Activated T-cell treated with anti-CD3 and anti-CD28 coated beads for 1 hour (primary cell): ENCODE results near the gene P3H2.

Source experiments
- DNase-seq: peaks from one replicate; pipeline ENCODE4 v3.0.0-alpha.2; 2020; ENCODE audit warnings: low read depth

Gene P3H2

GRCh38 chr3:190016966-190017365 is 103.7 kb downstream of the P3H2 start:
- DNase-seq = no peak

DNA sequence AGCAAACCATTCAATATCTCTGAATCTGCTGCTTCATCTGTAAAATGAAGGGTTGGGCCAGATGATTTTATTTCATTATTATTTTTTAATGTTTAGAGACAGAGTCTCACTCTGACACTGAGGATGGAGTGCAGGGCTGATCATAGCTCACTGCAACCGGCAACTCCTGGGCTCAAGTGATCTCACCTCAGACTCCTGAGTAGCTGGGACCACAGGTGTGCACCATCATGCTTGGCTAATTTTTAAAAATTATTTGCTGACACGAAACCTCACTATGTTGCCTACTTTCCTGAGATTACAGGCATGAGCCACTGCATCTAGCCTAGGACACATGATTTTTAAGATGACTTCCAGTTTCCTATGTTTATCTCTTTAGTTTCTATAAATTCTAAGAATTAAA is 105.8 kb downstream of the P3H2 start:
- DNase-seq = no peak

GRCh38 chr3:190013943-190014924 is 106.5 kb downstream of the P3H2 start:
- DNase-seq = no peak

DNA sequence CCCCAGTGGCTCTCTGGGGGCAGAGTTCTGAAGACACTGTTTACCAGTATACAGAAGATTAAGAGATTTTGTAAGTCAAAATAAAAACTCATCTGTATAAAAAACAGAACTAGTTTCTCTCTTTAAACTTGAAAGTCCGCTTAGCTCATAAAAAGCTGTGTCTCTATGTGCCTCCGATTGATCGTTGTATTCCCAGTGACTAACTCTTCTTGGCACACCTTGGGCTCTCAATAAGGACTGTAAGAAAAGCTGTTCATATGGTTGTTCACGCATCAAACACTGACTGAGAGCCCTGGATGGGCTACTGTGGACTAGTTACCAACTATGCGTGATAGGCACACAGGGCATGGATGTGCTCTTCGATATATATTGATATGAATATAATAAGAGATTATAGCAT is 107.9 kb downstream of the P3H2 start:
- no peak for DNase-seq

GRCh38 chr3:190012314-190012782 is 108.3 kb downstream of the P3H2 start:
- DNase-seq = no peak

DNA sequence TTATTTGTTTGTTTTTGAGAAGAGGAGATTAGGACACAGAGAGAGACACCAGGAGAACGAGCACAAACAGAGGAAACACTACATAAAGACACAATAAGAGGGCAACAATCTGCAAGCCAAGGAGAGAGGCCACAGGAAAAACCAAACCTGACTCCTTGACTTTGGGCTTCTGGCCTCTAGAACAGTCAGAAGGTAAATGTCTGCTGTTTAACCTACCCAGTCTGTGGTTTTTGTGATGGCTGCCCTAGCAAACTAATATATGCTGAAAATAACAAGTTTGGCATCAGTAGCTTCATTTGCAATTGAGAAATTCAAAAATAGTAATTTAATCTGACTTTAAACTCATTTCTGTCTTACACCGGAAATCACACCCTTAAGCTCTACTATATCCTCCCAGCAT is 110.2 kb downstream of the P3H2 start:
- DNase-seq = no peak

DNA sequence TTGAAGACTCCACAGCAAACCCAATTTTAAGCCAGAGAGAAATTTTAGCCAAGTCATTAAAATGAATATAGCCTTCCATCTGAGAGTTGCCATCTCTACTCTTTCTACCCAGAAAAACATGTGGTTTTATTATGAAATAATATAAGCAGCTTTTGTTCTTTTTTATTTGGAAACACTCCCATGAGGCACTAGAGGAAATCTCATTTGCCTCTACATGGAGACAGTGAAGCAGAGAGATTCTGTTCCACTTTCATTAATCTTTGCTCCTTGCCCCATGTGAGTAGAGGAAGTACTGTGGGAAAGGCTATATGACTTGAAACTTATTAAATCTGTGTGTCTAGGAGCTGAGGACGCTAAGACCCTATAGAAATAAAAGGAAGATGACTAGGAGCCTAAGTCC is 111.1 kb downstream of the P3H2 start:
- DNase-seq = no peak

DNA sequence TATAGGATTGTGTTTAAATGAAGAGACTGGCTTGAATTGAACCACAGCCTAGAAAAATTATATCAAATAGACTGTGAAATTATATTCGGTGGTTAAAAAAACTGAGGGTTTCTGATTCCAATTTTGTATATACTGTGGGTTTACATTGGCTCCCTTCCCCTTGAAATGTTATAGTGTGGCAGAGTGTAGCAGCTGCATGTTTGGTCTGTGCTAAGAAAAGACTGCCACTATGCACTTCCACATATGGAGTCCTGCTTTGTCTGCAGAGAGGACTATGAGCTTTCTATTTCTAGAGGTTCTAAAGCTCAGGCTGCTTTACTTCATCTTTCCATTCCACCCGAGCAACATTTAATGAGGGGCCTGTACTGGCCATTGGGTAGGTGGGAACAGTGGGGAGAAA is 112.3 kb downstream of the P3H2 start:
- DNase-seq = no peak

DNA sequence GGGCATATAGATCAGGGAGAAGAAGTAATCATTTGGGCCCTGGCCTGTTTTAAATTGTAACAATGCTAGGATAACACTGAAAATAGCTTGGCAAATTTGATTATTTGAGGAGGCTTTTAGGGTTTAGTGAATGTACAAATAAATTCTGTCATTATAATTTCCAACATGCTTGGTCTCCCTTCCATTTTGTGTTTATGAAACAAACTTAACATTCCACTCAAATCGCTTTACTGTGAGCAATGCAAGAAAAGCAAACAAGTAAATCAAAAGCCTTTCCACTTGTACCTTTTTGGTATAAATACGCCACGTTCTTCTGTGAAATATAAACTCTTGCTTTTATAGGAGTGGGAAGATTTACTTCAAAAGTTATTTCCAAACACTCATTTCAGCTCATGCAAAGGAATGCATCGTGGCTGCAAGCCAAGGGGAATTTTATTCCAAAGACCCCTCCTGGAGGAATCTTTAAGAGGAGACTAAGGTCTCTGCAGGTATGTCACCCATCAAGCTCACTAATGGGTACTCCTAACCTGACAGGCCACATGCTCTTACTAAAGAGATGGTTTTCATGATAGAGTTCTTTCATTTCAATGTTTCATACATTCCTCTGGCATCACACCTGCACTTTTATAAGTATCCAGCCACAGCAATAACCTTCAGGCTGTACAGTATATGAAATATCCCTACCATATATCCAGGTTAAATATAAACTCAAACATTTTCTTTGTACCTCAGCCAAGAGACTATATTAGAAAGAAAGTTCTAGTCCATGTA is 115.2 kb downstream of the P3H2 start:
- no peak for DNase-seq

- DNase-seq = no peak
Measured at GRCh38 chr3:190004656-190005055, 116.0 kb downstream of the P3H2 start.

DNA sequence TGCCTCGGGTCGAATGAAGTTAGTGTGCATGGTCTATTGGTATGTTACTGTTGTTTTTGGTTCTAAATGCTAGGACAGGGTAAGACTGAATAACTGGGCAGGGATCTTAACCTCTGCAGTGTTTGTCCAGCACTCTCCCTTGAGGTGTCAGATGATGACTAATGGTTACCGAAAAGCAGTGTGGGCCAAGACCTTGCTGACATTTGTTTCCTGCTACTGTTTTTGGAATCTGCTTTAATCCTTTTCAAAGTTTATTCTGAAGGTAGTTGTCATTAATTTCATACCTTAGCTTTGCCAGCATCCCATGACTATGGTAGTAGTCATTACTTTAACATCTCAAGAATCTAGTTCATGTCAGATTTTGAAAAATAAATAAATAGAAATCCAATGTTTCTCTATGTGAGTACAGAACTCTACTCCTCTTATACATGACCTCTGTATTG is 117.0 kb downstream of the P3H2 start:
- no peak for DNase-seq

GRCh38 chr3:190003068-190003467 is 117.6 kb downstream of the P3H2 start:
- DNase-seq = no peak

DNA sequence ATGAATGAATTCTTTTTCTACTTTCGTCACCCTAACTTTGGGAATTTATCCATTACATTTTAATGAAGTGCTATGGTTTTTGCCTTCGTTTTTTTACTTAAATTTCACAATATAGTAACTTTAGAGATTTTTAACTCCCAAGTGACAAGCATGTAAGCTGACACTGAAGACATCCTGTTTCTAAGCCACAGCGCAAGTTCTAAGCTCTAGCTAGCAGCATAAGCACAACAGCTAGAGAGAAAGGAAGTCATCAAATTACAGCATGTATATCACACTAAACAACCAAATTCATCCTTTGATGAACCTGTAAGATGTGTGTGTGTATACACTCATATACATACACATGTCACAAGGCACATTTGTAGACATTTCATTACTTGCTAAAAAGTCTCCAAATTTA is 119.3 kb downstream of the P3H2 start:
- DNase-seq = no peak

- no peak for DNase-seq
Measured at GRCh38 chr3:190000861-190001196, 119.9 kb downstream of the P3H2 start.

DNA sequence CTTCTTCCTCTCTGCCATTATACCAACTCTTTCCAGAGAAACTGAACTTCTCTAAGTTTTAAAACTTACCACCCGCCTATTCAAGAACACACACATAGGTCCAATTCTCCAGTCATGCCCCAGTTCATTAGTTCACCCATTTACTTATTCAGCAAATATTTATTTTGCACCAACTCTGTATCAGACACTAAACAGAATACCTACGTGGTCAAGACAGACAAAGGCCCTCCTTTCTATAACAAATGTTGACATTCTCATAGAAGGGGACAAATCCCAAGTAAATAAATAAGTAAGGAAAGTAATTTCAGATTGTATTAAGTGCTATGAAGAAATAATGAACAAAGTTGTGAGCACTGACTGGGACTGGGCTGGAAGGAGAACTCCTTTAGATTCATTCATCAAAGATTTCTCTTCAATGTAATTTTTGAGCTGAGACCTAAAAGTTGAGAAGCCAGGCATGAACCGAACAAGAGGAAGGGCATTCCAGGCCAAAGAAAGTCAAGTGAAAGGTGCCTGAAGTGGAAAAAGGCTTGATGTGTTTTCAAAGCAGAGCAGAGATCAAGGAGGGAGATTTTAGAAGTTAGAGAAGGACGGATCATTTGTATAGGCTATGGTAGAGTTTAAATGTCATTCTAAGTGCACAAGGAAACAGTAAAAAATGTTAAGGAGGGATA is 120.4 kb downstream of the P3H2 start:
- DNase-seq = no peak

DNA sequence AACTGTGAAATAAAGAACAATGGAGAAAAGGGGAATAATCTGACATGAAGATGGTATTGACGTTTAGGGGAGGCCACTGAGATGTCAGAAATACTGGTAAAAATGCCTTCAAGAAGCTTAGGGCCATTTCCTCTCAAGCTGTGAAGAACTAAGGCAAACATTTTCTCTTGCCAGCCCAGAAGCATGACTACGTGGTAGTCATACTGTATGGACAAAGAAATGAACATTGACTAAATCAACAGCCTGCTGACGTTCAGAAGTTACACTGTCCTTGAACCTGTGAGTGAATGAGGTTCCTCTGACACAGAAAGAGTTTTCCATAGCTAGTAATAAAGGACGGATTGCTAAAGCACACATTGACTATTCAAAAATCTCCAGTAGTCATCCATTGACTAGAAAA is 121.0 kb downstream of the P3H2 start:
- DNase-seq = no peak

GRCh38 chr3:189995129-189995528 is 125.6 kb downstream of the P3H2 start:
- no peak for DNase-seq

- DNase-seq = no peak
Measured at GRCh38 chr3:189990826-189991225, 129.9 kb downstream of the P3H2 start.

DNA sequence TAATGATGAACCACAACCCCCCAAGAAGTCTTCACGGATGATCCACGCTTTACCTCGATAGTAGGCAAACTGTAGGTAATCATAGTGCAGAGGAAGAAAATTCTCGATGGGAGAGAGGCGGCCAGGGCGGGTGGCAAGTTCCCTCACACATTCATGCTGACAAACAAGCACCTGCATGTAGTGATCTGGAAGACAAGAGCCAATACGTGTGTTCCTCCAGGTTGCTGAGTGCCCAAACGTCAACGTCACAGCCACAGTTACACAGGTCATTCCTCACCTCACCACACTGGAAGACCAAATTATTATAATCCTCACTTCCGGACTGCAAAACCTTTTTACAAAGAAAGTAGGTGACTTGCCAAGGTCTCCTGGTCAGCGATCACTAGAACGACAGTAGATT is 131.8 kb downstream of the P3H2 start:
- DNase-seq = no peak

DNA sequence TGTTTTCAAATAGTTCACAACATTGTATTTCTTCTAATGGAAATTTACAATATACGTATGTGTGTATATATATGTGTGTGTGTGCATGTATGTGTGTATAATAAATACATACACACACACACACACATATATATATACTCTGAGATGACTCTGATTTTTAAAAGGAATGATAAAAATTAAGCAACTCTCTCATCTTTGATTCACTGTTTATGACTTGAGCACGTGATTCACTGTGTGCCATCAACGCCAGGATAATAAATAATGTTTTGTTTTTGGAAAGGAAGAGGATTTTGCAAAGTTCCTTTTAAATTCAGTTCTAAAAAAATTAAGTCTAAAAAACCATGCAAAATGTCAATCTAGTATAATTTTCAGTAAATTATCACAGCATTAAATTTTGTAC is 132.4 kb downstream of the P3H2 start:
- DNase-seq = no peak

- no peak for DNase-seq
Measured at GRCh38 chr3:189985948-189986347, 134.7 kb downstream of the P3H2 start.

DNA sequence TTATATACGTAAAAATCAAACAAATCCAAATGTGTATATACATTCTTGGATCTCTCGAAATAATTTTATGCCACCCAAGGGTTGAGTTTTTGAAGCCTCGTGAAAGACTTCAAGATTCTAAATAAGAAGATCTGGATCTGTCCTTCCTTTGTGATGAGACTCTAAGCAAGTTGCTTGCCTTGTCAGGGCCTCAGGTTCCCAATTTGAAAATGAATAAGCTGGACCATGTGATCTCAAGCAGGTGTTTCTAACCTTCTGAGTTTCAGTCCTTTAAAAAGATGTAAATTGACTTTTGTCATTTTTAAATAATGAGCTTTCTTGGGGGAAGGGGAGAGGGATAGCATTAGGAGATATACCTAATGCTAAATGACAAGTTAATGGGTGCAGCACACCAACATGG is 137.1 kb downstream of the P3H2 start:
- DNase-seq = no peak
